ENCODE results near the gene PALMD.

The PALMD gene

GRCh38 chr1:99614728-99615127 lies 31.2 kb upstream of the PALMD start:
- DNase-seq (ENCODE audit: low read depth) = no peak
- H3K4me3 ChIP-seq (ENCODE audit: low read length) = no peak overlapping the region
- TF ChIP-seq CTCF (IDR thresholded peaks at IDR 0.05; ENCODE audit: insufficient read depth, low read depth, low read length, missing control alignments) = no peak

GRCh38 chr1:99619583-99619982 lies 26.3 kb upstream of the PALMD start:
- TF ChIP-seq CTCF (IDR thresholded peaks at IDR 0.05; ENCODE audit: insufficient read depth, low read depth, low read length, missing control alignments) = no peak
- H3K4me3 ChIP-seq (ENCODE audit: low read length) = no peak overlapping the region
- DNase-seq (ENCODE audit: low read depth) = peak; percentile 17

GRCh38 chr1:99621340-99621901 lies 24.5 kb upstream of the PALMD start:
- peak; percentile 95 for DNase-seq (ENCODE audit: low read depth)
- TF ChIP-seq CTCF (IDR thresholded peaks at IDR 0.05; ENCODE audit: insufficient read depth, low read depth, low read length, missing control alignments) = no peak
- H3K4me3 ChIP-seq (ENCODE audit: low read length) = no peak overlapping the region

GRCh38 chr1:99622702-99623347 lies 23.1 kb upstream of the PALMD start:
- no peak overlapping the region for H3K4me3 ChIP-seq (ENCODE audit: low read length)
- TF ChIP-seq CTCF (IDR thresholded peaks at IDR 0.05; ENCODE audit: insufficient read depth, low read depth, low read length, missing control alignments) = no peak
- DNase-seq (ENCODE audit: low read depth) = no peak

GRCh38 chr1:99623554-99623953 lies 22.4 kb upstream of the PALMD start:
- H3K4me3 ChIP-seq (ENCODE audit: low read length) = no peak overlapping the region
- DNase-seq (ENCODE audit: low read depth) = no peak
- TF ChIP-seq CTCF (IDR thresholded peaks at IDR 0.05; ENCODE audit: insufficient read depth, low read depth, low read length, missing control alignments) = no peak

GRCh38 chr1:99627615-99628014 lies 18.3 kb upstream of the PALMD start:
- no peak for DNase-seq (ENCODE audit: low read depth)
- no peak for TF ChIP-seq CTCF (IDR thresholded peaks at IDR 0.05; ENCODE audit: insufficient read depth, low read depth, low read length, missing control alignments)
- H3K4me3 ChIP-seq (ENCODE audit: low read length) = no peak overlapping the region

GRCh38 chr1:99629164-99629563 lies 16.7 kb upstream of the PALMD start:
- no peak for DNase-seq (ENCODE audit: low read depth)
- TF ChIP-seq CTCF (IDR thresholded peaks at IDR 0.05; ENCODE audit: insufficient read depth, low read depth, low read length, missing control alignments) = no peak
- no peak overlapping the region for H3K4me3 ChIP-seq (ENCODE audit: low read length)
